Stimulated activated CD4-positive, alpha-beta T cell treated with anti-CD3 and anti-CD28 coated beads, Interleukin-4, amount 100 ng/mL, for 24 hours (primary cell): ENCODE measurements around the gene KRT222.

Experiments
- DNase-seq: peaks from one replicate; pipeline ENCODE4 v3.0.0-alpha.2; 2020

KRT222 gene

DNA sequence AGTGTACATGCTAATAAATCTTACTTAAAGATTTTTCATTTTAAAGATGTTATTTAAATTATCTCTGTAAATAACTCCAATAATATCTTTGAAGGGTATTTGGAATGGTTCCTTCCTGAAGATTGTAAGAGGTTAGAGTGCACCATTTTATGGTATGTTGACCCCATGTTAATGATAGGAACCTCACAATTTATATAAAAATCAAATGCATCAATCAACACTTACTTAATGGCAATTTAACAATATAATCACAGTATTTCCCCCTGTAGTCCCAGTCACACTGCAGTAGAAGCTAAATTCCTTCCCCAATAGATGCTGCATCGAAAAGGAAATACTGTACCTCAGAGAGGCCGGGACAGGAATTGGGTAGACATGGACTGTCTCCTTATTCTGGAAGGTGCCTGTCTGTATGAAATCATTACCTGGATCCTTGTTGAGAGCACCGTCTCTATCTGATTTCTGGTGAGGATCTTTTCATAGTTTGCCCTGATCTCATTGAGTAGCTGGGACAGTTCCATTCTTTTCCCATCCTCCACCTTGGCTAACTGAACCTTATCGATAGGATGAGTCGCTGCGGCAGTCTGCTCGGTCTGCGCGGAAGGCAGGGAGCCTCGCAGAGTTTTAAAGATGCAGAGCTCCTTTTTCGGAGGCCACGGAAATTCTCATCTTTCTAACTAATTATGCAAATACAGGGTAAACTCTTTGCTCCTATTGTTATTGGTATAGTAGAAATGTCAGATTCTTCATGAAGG, at the start of gene KRT222:
Gene KRT222, minus strand, starts transcription at position 596 of the 752 bp plus-strand sequence. Its CDS starts 78 bp downstream, at position 518.
- DNase-seq = no peak

DNA sequence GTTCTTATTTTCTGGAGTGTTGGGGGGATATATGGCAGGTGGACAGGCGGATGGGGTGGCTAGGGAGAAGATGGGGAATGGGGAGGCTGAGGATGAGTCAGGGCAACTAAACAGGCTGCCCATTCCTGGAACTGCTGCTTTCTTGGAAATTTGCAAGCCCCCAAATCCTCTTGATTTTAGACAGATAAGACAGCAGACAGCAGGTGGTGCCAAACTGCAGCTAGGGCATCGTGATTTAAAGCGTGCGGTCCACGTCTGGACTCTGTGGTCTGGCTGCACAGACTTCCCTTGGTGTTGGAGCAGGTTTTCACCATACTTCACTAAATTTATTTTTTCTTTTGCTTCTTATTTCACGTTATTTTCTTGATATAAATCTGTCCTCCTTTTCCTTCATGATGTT, 49.5 kb upstream of the KRT222 start:
- DNase-seq = no peak

DNA sequence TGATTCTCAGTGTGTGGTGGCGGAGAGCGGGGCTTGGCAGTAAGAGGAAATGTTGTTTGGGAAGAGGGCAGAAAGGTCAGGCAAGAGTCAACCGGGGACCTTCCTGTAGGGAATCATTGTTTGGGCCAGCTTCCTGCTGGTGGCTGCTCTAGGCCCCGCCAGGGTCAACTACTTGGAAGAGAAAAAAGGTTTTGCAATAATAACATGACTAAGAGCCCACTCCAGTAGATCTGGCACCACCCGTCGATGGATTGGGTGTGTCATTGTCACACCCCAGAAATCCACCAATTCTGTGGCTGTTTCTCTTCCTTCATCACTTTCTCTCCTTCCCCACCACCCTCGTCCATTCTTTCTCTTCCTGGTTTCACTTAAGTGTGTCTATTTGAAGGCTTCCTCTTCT, 42.8 kb upstream of the KRT222 start:
- no peak for DNase-seq

DNA sequence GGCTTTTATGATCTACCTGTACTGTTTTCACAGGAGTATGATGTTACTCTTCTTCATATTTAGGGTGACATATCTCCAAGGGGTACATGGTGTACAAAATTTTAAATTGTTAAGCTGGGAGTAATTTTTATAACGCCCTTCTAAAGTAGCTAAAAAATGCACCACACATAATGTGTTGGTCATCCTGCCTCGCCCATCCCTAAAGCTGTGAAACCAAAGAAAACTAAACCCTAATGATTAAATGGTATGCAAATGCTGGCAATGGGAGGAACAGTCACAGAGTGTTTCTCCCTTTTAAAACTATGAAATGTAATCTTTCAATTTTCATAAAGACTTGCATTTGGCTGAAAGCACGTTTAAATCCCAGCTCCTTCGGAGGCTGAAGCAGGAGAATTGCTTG, 40.6 kb upstream of the KRT222 start:
- DNase-seq = no peak

DNA sequence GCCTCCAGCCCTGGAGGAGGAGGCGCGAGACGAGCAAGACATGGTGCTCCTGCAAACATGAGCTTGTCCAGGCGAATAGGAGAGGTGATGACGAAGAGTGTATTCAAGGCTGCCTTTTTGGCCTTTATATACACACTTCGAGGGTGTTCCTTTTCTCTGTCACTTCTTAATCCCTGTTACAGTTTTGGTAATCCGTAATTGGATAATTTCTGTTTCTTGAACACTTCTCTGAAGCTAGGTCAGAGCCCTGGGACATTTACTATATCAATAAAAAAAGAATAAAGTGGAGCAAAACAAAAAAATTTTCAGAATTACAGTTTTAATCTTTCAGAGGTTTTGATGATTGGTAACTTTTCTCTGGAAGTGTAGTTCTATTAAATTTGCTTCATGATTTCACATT, 38.7 kb upstream of the KRT222 start, which contains the start of gene KRT24:
Gene KRT24, minus strand, starts transcription at position 101 of the 400 bp plus-strand sequence. Its CDS starts 59 bp downstream, at position 42.
- no peak for DNase-seq

DNA sequence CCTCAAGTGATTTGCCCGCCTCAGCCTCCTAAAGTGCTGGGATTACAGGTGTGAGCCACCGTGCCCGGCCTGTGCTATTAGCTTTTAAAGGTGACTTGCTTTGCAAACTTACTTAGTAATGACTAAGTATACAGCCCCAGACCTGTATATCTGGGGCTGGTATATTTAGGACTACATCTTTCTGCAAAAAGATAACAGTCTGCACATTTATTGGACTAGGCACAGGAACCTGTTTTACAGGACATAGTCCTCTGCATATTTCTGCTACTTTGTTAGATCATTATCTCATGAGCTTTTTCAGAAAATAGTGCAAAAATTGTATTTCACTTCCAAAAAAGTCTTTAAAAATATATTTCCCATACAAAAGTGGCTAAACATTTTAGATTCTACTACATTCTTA, 37.3 kb upstream of the KRT222 start:
- no peak for DNase-seq

DNA sequence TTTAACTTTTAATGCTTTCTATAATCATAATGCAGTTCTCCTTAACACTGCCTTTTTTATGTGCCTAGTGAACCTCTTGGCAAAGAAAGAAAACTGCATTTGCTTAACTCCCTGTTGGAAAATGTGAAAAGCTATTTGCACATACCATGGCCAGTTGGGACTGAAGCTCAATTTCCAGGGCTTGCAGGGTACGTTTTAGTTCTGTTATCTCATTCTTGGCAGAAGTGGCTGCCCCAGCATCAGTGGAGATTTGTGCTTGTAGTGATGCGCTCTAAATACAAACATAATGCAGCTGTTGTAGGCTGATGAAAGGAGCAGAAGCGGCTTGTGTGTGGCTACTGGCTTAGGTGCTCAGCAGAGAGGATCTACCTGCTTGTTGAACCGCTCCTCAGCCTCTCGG, 34.9 kb upstream of the KRT222 start:
- DNase-seq = no peak

DNA sequence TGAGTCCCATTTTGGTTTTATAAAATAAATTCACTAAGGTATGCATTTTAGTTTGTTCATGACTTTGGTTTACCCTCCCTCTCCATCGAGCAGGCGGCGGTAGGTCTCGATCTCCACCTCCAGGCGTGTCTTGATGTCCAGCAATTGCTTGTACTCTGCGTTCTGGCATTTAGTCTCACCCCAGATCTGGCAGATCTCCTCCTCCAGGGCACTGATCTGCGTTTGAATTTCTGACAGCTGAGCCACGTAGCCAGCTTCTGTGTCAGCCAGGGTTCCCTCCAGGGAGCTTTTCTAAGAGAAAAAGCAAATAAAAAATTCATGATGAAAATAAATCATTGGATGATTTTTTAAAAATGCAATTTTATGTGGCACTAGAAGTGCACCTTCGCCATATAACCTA, 34.4 kb upstream of the KRT222 start:
- no peak for DNase-seq

DNA sequence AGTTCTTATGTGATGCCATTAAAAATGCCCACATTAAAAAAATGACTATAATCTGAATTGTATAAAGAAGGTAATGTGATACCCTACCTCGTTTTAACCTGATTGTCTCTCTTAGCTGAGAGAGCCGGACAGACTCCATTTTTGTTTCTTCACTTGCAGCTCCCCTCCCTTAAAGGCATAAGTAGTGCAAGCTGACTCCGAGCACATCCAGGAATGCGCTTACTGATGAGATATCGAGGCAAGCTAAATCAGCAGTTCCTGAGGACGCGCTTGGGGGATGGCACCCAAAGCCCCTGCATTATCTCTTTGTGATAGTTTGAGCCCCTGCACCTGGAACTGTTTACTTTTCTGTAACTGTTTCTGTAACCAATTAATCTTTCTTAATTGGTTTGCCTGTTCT, 32.3 kb upstream of the KRT222 start:
- no peak for DNase-seq

DNA sequence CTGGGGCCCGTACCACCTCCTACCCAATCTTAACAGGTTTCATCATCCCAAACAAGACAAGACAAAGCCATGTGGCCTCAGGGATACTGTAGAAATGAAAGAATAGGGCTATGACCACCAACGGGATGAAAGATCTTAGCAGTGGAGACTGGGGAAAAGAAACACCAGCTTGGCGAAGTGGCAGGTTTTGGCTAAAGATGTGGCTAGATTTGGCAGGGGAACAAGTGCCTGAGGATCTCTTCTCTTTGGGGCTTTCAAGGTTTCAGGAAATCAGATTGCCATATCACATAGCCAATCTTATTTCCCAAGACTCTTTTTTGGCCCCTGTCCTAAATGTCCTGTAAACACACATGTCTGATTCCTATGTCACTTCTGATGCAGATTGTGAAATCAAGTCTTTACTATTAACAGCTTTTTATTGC, 31.7 kb upstream of the KRT222 start:
- DNase-seq = no peak

DNA sequence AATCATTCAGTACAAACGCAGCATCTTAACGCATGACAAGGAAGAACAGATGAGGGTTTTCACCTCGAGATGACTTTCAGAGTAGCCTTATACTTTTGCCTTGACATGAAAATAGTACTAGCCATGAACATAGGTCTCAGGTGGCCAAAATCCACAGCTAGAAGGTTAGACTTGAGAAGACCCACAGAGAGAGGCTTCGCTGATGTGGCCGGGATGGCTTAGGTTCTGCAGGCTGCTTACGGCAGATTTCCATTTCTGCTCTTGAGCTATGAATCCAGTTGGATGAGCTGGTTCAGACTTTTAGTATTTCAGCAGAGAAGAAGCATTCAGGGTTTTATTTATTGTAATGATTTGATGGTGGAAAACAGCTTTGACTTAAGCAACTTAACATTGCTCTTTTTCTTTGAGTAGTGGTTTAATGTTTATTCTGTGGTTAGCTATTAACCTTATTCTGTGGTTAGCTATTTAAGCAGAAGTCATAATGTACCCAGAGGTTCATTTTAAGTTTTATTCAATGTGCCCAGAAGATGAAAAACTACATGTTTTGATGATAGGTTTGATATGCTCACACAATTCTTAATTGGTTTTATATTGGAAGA, 31.0 kb upstream of the KRT222 start:
- no peak for DNase-seq

DNA sequence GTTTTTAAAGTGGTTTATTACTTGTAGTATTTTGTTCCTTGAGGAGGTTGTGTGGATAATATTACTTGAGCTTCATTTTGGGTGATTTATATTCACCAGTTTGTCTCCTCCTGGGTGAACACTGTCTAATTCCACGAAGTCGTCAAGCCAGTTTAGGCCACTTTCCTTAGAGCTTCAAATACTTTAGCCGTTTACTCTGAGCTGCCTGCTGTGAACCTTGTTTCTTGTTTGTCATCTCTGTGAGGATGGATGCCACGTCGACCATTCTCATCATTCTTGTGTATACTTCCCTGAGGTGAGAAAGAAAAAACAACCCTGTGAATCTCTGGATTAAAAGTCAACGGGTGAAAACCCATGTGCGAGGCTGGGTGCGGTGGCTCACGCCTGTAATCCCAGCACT, 29.6 kb upstream of the KRT222 start:
- DNase-seq = no peak

DNA sequence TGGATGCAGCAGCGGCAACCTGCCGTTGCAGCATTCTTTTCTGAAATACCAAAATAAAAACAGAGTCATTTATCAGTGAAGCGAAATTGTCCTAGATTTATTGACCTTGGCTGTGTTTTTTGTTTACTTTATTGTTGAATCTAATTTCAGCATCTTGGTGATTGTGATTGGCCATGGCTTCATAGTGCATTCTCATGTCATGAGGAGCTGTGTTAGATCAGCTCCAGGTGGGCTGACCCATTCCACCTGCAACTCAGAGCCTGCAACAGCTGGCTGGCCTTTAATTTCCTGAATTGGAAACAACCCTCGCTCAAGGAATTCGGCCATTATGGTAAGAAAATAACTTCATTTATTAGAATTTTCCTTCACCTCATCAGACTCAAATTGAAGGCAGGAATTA, 22.1 kb upstream of the KRT222 start:
- no peak for DNase-seq

DNA sequence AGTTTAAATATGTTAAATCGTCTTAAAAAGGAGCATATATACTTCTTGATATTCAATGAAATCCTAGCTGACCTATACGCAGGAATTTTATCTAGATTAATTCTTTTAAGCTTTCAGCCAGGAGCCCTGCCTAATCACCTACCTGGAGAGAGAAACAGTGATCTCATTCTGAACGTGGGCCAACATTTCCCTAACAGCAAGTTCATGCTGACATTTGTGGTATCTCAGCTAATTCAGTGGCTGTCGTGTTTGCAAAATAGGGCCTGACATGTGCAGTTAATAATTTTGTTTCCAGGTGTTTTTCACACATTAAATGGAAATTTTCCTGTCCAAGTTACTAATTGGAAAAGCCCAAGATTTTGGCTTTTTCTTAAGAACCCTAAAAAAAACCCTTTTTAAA, 21.2 kb upstream of the KRT222 start:
- no peak for DNase-seq

DNA sequence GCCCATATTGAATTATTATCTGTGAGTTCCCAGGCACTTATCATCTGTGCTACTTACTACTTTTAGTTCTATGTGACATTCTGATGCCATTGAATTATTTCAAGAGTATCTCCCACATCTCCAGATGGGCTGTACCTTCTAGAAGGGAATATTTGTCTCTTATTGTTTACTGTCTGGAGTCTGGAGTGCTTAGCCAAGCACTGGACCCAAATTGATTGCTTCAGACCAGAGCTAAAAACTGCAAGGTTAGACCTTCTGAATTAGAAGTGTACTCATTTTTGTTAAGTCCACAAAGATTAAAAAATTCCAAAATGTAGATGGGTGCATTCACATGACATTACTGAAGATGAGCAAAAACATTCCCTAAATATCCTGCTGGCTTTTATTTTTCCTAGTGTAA, 16.0 kb upstream of the KRT222 start:
- DNase-seq = no peak

DNA sequence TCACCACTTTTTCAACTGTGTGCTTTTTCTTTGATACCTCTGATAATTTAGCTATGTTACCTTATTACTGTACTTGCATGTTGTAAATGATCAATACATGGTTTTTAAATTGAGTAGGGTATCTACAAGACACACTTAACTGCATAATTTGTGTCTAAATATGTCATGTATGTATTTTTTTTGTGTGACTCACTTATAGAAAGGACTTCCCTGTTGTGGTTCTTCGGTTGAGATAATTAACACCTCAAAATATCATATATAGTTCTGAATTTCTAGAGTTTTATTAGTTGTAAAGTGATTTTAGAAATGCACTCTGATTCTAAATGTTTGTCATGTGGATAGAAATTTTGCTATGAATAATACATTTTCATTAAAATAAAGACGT, 14.5 kb upstream of the KRT222 start:
- no peak for DNase-seq

DNA sequence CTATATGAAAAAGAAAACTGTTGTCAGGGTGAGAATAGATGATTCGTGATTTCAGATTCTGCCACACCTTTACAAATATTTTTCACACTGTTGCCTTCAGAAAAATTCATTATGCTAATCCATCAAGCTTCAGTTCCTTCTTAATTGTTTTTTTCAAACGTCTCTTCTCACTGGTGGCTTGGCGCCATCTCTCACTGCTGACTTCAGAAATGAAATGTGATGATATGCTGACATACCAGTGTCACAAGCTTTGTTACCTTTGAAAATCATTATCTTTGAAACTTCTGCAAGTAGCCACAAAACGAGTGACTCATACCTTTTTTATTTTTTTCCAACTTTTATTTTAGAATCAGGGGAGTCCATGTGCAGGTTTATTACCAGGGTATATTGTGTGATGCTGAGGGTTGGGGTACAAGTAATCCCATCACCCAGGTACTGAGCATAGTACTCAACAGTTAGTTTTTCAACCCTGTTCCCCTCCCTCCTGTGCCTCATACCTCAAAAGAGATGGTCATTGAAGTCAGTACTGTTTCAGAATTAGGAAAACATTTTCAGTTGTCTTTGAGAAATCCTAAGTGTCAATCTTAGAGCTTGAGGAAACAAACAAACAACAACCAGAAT, 14.0 kb upstream of the KRT222 start:
- DNase-seq = no peak

DNA sequence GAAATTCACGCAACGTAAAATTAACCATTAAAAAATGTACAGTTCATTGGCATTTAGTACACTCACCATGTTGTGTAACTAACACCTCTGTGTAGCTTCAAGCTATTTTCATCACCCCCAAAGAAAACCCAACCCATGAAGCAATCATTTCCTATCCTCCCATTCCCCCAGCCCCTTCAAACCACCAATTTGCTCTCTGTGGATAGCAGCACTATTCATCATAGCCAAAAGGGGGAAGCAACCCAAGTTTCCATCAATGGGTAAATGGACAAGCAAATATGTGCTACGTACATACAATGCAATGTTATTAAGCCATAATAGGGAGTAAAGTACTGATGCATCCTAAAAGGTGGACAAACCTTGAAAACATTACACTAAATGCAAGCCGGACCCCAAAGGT, 10.9 kb upstream of the KRT222 start:
- DNase-seq = no peak

DNA sequence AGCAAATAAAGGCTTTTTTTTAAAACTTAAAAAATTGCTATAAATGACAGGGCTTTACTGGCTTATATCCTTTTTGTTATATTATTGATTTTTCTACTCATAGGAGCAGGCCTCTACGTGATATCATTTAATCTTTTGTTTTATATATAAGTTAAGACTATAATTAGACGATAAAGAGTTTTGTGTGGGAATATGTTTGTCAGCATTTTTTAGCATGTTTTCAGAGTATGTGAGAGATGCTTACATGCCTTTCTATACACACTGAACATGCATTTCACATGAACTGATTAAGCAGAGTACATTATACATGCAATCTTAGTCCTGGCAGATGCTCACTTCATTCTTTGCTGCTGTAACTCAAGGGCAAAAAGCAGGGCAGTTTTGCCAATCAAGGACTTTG, 7.7 kb upstream of the KRT222 start:
- DNase-seq = no peak

DNA sequence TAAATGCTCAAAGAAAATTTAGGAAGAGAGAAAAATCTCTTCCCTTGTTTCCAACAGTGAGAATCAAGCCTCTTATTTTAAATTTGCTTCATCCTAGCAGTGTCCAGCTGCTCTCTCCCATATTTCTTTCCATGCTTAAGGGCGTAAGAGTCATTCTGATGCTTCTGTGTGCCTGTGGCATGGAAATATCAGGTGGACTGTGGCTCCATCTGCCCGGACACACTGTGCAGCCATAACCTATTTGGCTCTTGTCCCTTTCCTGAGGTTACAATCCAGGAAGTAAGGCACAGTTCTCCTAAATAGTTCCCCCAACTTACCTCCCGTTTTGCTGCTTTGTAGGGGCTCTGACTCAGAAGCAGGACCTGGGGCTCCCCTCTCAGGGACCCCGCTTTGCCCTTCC, 6.3 kb upstream of the KRT222 start:
- DNase-seq = no peak

DNA sequence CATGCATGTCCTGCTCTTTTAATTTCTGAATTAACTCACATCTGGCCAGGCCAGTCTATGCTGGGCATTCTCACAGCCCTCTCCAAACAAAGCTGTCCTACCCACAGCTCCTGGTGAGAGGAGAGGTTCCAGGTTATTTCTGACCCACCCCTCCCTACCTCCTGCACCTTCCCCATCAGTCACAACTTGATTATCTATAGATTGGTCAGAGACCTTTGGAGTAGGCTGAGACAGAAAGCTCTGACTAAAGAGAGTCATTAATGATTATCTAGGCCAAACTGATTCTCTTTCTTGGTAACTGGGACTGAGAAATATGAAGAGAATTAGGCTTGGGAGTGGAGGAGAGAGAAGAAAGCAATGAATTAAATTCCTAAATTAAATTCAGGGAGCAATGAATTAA, 1.4 kb upstream of the KRT222 start:
- DNase-seq = no peak

DNA sequence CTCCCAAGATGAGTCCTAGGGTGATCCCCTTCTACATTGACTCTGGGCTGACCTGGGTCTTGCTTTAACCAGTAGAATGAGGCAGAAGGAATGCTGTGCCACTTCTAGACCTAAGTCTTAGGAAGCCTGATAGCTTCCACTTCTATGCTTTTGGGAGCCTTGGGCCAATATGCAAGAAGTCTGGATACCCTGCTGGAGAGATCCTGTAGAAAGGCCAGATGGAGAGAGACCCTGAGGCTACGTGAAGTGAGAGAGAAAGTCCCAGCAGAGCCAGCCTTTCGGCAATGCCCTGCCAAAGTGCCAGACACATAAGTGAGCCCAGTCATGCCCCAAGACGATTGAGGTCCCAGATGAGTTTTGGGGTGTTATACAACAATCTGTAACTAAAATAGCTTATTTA, 1.7 kb downstream of the KRT222 start:
- DNase-seq = no peak

DNA sequence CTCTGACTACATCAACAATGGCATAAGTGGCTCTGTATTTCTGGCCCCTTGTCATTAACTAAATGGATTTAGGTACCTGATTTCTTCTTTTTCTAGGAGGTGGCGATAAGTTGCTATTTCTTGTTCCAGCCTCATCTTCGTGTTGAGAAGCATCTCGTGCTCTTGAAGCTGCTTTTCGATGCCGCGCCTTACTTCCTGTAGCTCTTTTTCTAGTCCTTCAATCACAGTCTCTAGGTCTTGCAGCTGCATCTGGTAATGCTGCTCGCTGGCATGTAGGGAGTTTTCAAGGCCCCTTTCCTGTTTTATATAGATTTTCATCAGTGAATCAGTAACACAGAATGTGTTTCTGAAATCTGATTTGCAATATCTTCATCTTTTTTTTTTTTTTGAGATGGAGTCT, 5.1 kb downstream of the KRT222 start:
- DNase-seq = no peak

DNA sequence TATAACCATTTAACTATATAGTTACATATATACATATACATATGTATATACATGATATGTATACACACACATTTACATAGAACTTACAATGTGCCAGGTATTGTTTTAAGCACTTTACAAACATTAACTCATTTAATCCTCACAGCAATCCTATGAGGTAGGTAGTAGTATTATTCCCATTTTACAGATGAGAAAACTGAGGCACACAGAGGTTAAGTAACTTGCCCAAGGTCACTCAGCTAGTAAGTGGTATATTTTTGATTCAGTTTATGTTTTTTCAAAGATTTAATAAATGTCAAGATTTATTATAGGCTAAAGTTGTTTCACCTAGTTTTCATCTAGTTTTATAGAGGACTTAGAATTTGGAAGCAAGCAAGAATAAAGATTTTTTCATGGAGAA, 6.6 kb downstream of the KRT222 start:
- no peak for DNase-seq

DNA sequence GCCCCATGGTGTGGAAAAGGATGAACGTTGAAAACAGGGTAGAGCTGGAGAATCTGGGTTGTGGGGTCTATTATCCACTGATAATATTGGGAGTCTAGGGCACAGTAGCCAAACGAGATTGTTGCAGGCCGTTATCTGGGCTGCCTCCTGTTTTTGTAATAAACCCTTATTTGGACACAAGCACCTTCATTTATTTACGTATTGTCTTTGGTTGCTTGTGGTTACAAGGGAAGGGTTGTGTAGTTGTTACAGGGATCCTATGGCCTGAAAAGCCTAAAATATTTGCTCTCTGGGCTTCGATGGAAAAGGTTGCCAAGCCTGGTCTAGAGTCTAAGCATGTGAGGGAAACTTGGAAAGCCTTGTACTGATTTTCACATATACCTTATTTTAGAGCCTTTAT, 13.0 kb downstream of the KRT222 start:
- DNase-seq = no peak
